ENCODE data around the gene SLC25A2.
"Not testable (repeated sequence)": the region's sequence is repeated elsewhere in the genome, so short reads cannot be mapped to it uniquely, and the experiment has no call there.

Gene SLC25A2

DNA sequence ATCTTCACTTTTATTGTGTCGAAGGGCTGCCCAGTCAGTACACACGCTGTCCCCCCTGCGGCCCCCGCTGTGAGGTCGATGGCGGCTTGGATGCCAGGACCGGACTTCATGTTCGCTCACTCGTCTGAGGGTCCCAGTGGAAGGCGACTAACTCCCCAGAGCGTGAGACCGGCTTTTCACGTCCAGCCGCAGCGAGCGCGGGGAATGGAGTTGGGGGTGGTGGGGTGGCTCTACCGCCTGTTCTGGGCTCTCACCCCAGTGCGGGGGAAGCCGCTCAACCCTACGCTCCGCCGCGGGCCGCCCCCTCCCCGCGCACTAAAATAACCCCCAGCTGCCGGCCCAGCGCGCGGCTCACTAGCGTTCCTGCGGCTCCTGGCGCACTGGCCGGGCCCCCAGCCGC is at the start of gene SLC25A2:
TSS of gene SLC25A2 (minus strand) at position 294 of the 400 bp plus-strand sequence. CDS start at position 110, 184 bp downstream.
- no peak for DNase-seq

DNA sequence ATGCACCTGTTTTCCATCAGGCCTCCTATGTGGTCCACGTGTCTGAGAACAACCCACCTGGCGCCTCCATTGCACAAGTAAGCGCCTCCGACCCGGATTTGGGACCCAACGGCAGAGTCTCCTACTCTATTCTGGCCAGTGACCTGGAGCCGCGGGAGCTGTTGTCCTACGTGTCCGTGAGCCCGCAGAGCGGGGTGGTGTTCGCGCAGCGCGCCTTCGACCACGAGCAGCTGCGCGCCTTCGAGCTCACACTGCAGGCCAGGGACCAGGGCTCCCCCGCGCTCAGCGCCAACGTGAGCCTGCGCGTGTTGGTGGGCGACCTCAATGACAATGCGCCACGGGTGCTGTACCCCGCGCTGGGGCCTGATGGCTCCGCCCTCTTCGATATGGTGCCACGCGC is 47.7 kb upstream of the SLC25A2 start:
- no peak for DNase-seq

DNA sequence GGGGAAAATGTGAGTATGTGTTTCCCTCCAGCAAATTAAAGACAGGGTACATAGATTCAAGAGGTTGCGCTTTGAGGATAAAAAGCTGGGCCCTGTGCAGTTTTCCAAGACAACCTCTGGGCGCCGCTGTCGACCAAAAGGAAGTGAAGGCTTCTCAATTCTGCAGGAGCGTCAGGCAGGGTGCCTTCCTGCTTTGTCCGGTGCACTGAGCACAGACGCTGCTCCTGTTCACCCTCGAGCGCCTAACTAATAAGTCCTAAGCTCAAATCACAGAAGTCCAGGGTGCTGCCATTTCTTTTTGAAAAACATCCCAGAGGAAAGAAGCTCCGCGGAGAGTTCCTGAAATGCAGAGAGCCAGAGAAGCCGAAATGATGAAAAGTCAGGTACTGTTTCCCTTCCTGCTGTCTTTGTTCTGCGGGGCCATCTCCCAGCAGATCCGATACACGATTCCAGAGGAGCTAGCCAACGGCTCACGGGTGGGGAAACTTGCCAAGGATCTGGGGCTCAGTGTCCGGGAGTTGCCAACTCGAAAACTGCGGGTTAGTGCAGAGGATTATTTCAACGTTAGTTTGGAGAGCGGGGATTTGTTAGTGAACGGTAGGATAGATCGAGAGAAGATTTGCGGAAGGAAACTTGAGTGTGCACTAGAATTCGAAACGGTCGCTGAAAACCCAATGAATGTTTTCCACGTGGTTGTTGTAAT is 46.2 kb upstream of the SLC25A2 start, which contains the start of gene PCDHGB1:
TSS of gene PCDHGB1 (plus strand) at position 183 of the 703 bp plus-strand sequence. CDS start at position 345, 162 bp downstream.
- DNase-seq: peak; percentile 14

DNA sequence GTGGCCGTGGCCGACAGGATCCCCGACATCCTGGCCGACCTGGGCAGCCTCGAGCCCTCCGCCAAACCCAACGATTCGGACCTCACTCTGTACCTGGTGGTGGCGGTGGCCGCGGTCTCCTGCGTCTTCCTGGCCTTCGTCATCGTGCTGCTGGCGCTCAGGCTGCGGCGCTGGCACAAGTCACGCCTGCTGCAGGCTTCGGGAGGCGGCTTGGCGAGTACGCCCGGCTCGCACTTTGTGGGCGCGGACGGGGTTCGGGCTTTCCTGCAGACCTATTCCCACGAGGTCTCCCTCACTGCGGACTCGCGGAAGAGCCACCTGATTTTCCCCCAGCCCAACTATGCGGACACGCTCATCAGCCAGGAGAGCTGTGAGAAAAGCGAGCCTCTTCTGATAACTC is 42.2 kb upstream of the SLC25A2 start:
- DNase-seq: not testable (repeated sequence)

DNA sequence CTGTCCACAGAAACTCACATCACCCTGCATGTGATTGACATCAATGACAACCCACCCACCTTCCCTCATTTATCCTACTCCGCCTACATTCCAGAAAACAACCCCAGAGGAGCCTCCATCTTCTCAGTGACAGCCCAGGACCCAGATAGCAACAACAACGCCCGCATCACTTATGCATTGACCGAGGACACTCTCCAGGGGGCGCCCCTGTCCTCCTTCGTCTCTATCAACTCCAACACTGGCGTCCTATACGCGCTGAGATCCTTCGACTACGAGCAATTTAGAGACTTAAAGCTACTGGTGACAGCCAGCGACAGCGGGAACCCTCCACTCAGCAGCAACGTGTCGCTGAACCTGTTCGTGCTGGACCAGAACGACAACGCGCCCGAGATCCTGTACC is 41.5 kb upstream of the SLC25A2 start:
- no peak for DNase-seq

DNA sequence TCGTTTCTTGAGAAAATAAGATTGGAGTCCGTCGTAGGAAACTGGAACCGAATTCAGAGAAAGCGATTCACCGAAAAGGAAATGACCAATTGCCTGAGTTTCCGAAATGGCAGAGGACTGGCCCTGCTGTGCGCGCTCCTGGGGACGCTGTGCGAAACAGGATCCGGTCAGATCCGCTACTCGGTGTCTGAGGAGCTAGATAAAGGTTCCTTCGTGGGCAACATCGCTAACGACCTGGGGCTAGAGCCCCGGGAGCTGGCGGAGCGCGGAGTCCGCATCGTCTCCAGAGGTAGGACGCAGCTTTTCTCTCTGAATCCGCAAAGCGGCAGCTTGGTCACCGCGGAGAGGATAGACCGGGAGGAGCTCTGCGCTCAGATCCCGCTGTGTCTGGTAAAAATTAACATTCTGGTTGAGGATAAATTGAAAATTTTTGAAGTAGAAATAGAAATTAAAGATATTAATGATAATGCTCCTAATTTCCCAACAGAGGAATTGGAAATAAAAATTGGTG is 40.2 kb upstream of the SLC25A2 start:
- no peak for DNase-seq

DNA sequence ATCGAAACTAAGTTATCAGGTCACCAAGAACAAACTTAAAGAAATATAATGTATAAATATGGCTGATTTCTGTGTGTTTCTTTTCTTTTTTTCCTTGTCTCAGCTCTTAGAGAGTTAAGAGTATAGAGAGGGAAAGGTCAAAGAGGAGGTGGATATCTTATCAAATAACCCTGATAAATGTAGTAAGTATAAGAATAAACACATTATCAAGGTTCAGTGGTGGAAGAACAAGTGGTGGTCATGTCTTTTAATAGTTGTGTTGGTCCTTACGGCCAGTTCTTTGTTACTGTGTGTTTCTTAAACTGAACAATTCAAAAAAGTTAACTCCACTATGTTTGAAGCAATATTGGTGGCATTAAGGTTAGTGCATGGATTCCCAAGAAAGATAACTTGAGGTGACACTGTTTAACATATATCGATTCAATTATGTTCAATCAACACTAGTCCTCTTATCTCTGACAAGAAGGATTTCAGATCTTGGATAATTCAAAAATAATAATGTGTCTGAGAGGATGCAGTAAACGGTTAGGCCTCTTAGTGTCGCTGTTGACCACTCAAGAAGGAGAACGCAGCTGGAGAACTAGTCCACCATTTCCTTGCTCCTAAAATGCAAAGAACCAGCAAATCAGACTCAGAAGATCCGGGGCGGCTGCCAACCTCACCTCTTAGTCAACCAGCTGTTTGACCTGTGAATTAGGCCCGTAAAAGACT is 39.5 kb upstream of the SLC25A2 start, which contains the start of gene PCDHGA3:
TSS of gene PCDHGA3 (plus strand) at position 588 of the 711 bp plus-strand sequence. CDS start 205 bp downstream, outside the sequence.
- no peak for DNase-seq

DNA sequence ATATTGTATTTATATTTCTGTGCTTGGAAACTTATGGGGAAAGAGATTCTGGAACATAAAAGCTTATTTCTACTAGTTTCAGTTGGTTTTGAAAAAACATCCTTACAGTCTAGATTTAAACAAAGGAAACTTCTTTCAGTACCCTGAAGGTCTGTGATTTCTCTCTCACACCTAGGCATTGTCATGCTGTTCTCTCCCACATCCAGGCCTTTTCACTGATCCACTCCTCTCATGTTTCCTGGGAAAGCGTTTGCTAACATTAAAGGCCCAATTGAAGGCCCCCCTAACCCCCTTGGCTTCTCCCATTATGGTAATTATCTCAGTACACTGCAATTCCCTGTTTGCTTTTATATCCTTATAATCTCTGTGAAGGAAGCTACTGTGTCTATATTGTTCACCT is 38.9 kb upstream of the SLC25A2 start:
- DNase-seq: no peak

DNA sequence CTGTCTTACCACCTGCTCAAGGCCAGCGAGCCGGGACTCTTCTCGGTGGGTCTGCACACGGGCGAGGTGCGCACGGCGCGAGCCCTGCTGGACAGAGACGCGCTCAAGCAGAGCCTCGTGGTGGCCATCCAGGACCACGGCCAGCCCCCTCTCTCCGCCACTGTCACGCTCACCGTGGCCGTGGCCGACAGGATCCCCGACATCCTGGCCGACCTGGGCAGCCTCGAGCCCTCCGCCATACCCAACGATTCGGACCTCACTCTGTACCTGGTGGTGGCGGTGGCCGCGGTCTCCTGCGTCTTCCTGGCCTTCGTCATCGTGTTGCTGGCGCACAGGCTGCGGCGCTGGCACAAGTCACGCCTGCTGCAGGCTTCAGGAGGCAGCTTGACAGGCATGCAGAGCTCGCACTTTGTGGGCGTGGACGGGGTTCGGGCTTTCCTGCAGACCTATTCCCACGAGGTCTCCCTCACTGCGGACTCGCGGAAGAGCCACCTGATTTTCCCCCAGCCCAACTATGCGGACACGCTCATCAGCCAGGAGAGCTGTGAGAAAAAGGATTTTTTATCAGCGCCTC is 37.0 kb upstream of the SLC25A2 start:
- not testable (repeated sequence) for DNase-seq

DNA sequence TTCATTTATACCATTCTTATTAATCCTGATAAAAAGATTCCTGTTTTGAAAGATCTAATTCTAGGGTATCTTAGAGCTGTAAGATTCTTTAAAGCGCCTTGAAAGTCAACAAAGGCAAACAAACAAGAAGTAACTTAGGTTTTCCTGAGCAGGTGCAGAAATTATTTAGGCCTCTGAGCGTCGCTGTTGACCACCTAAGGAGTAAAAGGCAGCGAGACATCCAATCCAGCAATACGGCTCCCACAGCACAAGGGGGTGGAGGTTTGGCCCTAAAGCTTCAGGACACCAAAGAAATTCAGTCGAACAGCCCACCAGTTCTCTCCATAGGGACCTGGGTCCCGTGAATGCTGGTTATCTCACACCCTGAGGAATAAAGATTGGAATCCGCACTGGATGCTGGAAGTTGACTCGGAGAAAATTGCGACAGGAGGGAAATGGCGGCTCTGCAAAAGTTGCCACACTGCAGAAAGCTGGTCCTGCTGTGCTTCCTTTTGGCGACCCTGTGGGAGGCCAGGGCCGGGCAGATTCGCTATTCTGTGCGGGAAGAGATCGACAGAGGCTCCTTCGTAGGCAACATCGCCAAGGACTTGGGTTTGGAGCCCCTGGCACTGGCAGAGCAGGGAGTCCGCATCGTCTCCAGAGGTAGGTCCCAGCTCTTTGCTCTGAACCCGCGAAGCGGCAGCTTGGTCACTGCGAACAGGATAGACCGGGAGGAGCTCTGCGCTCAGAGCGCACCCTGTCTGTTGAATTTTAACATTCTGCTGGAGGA is 34.9 kb upstream of the SLC25A2 start, which contains the start of gene PCDHGA2:
TSS of gene PCDHGA2 (plus strand) at position 223 of the 769 bp plus-strand sequence.
- DNase-seq: no peak

DNA sequence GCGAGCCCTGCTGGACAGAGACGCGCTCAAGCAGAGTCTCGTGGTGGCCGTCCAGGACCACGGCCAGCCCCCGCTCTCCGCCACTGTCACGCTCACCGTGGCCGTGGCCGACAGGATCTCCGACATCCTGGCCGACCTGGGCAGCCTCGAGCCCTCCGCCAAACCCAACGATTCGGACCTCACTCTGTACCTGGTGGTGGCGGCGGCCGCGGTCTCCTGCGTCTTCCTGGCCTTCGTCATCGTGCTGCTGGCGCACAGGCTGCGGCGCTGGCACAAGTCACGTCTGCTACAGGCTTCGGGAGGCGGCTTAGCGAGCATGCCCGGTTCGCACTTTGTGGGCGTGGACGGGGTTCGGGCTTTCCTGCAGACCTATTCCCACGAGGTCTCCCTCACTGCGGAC is 28.7 kb upstream of the SLC25A2 start:
- not testable (repeated sequence) for DNase-seq

DNA sequence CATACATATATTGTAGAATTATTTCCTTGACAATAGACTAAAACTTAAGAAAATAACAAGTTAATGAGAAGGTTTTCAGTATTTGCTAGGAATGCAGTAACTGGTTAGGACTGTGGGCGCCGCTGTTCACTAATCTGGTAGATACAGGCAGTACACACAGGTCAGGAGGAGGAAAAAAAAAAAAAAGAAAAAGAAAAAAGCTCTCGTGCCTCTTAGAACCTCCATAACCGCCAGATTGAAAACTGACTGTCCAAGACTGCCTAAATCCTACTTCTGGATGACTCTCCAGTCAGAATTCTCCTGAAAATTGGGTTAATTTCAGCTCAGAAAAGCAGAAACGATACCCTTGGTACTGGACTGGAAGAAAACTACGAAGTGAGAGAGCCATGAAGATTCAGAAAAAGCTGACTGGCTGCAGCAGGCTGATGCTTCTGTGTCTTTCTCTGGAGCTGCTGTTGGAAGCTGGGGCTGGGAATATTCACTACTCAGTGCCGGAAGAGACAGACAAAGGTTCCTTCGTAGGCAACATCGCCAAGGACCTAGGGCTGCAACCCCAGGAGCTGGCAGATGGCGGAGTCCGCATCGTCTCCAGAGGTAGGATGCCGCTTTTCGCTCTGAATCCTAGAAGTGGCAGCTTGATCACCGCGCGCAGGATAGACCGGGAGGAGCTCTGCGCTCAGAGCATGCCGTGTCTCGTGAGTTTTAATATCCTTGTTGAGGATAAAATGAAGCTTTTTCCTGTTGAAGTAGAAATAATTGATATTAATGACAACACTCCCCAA is 26.6 kb upstream of the SLC25A2 start, which contains the start of gene PCDHGA1:
TSS of gene PCDHGA1 (plus strand) at position 216 of the 782 bp plus-strand sequence.
- DNase-seq: peak; percentile 11

DNA sequence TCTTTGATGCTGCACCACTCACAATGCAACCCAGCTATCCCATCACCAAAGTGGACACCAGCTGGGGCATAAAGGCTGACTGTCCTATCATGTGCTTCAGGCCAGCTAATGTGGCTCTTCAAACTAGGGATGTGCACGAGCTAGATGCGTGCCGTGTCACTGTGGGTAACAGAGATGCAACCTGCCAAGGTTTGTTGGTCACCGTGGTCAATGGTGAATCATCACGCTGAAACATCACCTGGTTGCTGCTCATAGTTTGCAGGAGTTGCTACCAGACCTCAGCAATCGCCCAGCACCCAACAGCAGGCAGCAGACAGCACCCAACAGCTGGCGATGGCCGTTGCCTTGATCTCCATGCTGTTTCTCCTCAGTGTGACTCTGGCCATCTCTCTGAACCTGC is 24.4 kb upstream of the SLC25A2 start:
- DNase-seq: no peak

DNA sequence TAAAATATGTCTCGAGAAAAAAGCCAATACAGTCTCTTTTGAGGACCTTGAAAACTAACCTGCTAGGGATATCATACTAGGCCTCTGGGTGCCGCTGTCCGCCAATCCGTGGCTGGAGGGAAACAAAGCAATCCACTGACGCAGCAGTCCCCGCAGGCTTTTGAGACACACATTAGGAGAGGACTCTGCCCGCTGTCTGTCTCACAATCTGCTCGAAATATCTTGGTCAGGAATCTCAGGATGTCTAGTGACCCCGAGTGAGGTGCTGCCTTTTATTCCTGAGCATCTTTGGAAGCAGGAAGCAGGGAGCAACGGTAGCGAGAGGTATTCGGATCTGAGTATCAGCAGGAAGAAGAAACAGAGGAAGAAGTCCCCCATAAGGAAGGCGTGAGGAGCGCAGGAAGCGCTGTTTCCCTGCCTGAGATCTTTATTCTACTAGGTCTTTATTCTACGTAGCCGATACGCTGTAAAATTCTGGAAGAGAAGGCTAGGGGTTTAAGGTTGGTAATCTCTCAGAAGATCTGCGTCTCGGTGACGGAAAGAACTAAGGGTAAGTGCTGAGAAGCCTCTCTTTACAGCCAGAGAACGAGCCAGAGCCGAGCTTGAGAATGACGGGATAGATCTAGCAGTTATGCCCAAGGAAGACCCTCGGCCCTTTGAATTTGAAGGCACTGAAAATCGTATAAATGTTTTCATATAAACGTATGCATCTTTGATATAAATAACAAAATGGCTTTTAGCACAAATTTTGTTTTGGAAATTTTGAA is 22.4 kb upstream of the SLC25A2 start:
- DNase-seq: peak; percentile 73

DNA sequence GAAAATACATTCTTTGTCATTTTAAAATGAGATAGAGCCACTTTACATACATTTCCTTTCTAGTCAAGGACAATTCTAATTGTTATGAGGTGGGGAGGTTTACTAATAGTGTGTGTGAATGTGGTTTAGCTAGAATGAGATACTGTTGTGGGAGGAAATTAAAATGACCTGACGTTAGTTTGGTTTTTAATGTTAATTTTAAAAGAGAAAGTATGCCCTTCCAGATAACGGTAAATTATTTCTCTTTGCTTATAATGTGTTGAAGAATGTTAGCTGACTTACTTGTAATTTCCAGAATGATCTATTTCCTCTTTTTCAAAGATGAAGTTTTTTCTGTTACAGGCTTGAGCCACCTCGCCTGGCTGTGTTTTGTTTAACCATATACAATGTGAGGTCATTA is 18.4 kb upstream of the SLC25A2 start:
- DNase-seq: no peak

DNA sequence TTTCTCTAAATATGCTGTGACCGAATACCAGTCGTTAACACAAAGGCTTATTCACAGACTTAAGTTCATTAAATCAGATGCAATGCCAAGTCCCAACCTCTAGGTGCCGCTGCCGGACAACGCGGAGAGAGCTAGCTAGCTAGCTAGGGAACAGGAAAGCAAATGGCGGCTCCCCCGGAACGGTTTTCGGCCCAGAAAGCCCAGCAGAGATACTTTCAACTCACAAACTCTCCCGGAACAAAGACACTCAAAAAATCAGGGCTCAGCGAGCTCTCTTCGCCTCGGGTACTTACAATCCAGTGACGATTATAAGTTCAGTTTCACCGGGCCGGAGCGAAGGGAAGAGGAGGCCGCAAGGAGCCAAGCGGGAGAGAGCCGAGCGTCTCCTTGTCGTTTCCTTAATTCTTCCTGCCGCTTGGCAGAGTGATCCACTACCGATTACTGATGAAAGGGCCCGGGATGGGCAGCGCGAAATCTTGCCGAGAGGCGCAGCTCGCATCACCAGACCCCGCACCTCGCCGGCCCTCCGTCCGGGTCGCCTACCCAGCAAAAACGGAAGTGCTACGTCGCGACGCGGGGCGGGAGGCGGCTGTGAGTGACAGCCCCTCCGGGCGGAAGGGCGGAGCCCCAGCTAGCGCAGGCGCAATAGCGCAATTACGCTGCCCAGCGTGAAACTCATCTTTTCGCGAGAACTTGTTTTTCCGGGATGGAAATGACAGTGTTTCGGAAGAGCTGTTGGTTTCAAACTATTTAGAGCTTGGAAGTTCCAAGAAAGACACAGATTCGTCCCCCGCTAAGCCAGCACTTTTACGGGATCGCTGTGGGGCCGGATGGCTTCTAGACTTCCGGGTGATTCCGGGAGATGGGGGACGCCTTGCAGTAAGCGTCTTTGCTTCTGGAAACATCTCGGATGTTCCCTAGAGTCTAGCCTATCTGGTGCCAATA is 16.6 kb upstream of the SLC25A2 start, which contains the start of gene TAF7:
TSS of gene TAF7 (minus strand) at position 560 of the 945 bp plus-strand sequence. CDS start 740 bp downstream, outside the sequence.
- peak; percentile 88 for DNase-seq

DNA sequence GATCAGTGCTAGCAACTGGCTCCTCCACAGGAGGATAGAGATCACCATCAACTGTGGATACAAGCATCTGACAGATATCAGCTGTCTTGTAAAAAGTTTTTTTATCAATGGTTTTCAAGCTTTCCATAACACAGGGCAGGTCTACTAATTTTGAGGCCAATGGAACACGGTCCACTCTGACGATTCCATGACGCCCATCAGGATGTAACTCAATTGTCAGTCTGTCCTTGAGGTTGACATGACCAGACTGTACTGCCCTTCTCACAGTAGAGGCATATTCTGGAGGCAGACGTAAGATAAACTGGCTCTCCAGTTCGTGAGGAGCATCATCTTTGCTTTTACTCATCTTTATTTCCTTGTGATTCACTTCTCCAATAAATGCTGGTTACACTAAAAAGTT is 15.8 kb upstream of the SLC25A2 start:
- DNase-seq: no peak

DNA sequence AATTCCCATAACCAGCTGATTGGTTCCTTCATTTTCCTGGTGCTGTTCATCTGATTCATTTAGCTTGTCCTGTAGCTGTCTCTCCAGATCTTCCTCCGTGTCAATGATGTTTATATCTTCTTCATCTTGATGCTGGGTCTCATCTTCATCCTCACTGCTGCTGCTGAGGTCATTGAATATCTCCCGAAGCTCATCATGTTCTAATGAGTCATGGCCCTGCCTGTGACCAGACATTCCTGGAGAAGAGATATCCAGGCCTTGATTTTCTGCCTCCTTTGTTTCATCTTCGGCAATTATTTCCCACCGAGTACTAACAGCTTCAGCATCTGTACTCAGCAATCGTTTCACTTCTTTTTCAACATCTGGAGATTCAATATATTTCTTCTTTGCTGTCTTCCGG is 15.4 kb upstream of the SLC25A2 start:
- DNase-seq: no peak

DNA sequence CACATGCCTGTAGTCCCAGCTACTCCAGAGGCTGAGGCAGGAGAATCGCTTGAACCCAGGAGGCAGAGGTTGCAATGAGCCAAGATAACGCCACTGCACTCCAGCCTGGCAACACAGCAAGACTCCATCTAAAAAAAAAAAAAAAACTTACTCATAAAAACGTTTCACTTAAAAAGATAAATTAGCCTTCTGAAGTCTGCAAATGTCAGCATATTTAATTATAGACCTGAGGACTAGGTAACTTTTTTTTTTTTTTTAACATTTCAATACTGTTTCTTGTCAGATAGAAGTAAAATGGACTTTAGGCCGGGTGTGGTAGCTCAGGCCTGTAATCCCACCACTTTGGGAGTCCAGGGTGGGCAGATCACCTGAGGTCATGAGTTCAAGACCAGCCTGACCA is 13.1 kb upstream of the SLC25A2 start:
- not testable (repeated sequence) for DNase-seq

DNA sequence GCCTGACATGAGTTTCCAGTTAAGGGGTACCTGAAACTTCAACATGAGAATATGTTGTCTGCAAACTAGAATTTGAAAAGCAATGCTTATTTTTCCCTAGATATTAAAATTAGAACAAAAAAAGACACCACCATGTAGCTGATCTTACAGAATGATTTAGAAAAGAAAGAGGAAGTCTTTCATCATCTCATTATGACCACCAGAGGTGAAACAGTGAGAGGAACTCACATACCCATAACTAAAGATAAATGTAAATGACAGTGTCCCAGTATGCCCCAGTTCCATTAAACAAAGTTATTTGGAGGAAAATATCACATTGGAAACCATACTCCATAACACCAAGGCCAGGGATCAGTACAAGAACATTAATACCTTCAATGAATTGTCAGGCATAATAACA is 9.9 kb upstream of the SLC25A2 start:
- DNase-seq: no peak

All from stimulated activated naive CD4-positive, alpha-beta T cell treated with Interleukin-2 at 50 U/mL for 16 hours (primary cell).